PC-9 (cell line): ENCODE measurements around the gene RRM2.

Experiments
- CTCF ChIP-seq: fragments of 200-600 bp; sonication (generic); conservative IDR thresholded peaks from 2 replicates; pipeline ENCODE4 v1.6.1; 2017; ENCODE audit warnings: mixed run types, antibody characterized with exemption, mild to moderate bottlenecking, moderate library complexity
- EZH2 ChIP-seq: fragments of 200-600 bp; sonication (generic); IDR thresholded peaks from 2 replicates; pipeline ENCODE4 v1.8.0; 2017; ENCODE audit warnings: antibody characterized with exemption, low read depth

GRCh38 chr2:10151462-10151861 is 28.9 kb downstream of the RRM2 start:
- TF ChIP-seq EZH2 (no peak), CTCF (no peak)
